ENCODE measurements around the gene SIN3B.

- TF ChIP-seq CREB1 (IDR thresholded peaks at IDR 0.05; ENCODE audit: low read depth) (no peak), EP300 (IDR thresholded peaks at IDR 0.05; ENCODE audit: borderline replicate concordance) (no peak), REST (IDR thresholded peaks at IDR 0.05; ENCODE audit: low read depth) (no peak), NFIC (IDR thresholded peaks at IDR 0.05) (no peak), RAD21 (IDR thresholded peaks at IDR 0.05; ENCODE audit: low read depth) (no peak), USF1 (IDR thresholded peaks at IDR 0.05) (no peak), MAX (IDR thresholded peaks at IDR 0.05) (no peak)
These were observed 92.8 kb downstream of the SIN3B start for GRCh38 chr19:16921766-16922591.

Measured in Ishikawa (cell line).